SK-N-SH treated with all-trans-retinoic acid at 6 μM for 48 hours (cell line): ENCODE data around the gene CYFIP1.

Source experiments
- ARNTL ChIP-seq: fragments of 450-650 bp; formaldehyde crosslinking; IDR thresholded peaks from 2 replicates; pipeline ENCODE4 v1.5.0; 2020; ENCODE audit warnings: low read depth, mild to moderate bottlenecking, moderate library complexity, borderline replicate concordance
- CSDC2 ChIP-seq: fragments of 250-450 bp; sonication (Bioruptor Pico); IDR thresholded peaks from 2 replicates; pipeline ENCODE4 v1.5.0; 2020; ENCODE audit warnings: mild to moderate bottlenecking, moderate library complexity
- TCF4 ChIP-seq: fragments of 250-450 bp; sonication (Bioruptor Pico); IDR thresholded peaks from 2 replicates; pipeline ENCODE4 v1.8.0; 2021; ENCODE audit warnings: mild to moderate bottlenecking, moderate library complexity, borderline replicate concordance
- ZNF565 ChIP-seq: fragments of 450-650 bp; formaldehyde crosslinking; conservative IDR thresholded peaks from 2 replicates; pipeline ENCODE4 v1.5.0; 2020; ENCODE audit warnings: low read depth, mild to moderate bottlenecking, moderate library complexity
- ZNF8 ChIP-seq: fragments of 450-650 bp; formaldehyde crosslinking; IDR thresholded peaks from 2 replicates; pipeline ENCODE4 v1.5.0; 2020; ENCODE audit warnings: mild to moderate bottlenecking, moderate library complexity
- TF ChIP-seq, protein P1 (sequence below): fragments of 250-450 bp; sonication (Bioruptor Pico); IDR thresholded peaks from 2 replicates; pipeline ENCODE4 v1.8.0; 2020; ENCODE audit warnings: mild to moderate bottlenecking, moderate library complexity, borderline replicate concordance

GRCh38 chr15:22855791-22856190 is 124.4 kb downstream of the CYFIP1 start:
- TF ChIP-seq ZNF8 (CRISPR knock-in tag) (no peak), ARNTL (CRISPR knock-in tag) (no peak), CSDC2 (CRISPR knock-in tag) (no peak), ZNF565 (CRISPR knock-in tag) (no peak), TCF4 (CRISPR knock-in tag) (no peak)
- TF ChIP-seq, protein P1, sequence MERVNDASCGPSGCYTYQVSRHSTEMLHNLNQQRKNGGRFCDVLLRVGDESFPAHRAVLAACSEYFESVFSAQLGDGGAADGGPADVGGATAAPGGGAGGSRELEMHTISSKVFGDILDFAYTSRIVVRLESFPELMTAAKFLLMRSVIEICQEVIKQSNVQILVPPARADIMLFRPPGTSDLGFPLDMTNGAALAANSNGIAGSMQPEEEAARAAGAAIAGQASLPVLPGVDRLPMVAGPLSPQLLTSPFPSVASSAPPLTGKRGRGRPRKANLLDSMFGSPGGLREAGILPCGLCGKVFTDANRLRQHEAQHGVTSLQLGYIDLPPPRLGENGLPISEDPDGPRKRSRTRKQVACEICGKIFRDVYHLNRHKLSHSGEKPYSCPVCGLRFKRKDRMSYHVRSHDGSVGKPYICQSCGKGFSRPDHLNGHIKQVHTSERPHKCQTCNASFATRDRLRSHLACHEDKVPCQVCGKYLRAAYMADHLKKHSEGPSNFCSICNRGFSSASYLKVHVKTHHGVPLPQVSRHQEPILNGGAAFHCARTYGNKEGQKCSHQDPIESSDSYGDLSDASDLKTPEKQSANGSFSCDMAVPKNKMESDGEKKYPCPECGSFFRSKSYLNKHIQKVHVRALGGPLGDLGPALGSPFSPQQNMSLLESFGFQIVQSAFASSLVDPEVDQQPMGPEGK (CRISPR knock-in tag), result no peak
